Measurements from ENCODE around the gene SCRT2. TPM values are rescaled to one million over a fixed set of nuclear protein-coding genes. Genes with fewer than 3 reads are reported as not detected.

SCRT2 gene
- total and polyA plus RNA-seq, 9 of the 15 experiments (the other 6 are each of a cell fraction or from before 2014, with no cell fraction given), result 0.04 to 0.75 (median 0.13) TPM; not detected in 2

DNA sequence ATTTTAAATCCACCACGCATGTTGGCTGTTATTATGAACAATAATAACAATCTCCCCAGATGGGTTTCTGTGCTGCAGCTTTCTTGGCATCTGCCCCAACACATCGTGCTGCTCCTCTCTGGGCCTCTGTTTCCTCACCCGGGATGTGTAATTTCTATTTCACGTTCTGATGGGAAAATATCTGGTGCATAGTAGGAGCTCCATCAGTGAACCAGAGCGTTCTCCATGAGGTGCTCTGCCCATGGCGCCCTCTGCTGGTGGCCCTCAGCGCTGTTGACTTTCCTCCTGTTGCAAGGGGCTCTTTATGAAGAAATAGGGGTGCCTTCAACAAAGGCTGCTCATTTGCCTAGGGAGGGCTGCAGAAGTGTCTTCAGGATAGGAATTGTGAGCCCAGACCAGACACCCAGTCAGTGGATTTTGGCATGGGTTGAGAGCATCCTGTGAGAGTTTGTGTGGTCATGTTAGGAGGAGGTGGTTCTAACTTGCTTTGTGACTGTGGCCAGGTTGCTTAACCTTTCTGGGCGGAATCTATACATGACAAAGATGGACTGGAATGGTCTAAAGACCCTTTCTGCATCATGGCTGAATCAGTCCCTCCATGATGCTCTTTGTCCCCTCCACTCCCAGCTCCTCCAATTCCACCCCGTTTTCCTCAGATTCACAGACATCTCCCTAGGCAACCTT lies 8.1 kb downstream of the SCRT2 start (continued):
- TF ChIP-seq THAP7 (CRISPR knock-in tag; IDR thresholded peaks at IDR 0.05) (no peak), PHF8 (IDR thresholded peaks at IDR 0.05; ENCODE audit: borderline replicate concordance, low read length) (no peak), ADNP (tag; IDR thresholded peaks at IDR 0.05) (0 out of 2 replicates have a peak, but pooled peaks have one; percentile 58), KAT2B (IDR thresholded peaks at IDR 0.05; ENCODE audit: low read depth, low read length) (no peak), PHF20 (IDR thresholded peaks at IDR 0.05; ENCODE audit: partially characterized antibody) (no peak), ZNF695 (CRISPR knock-in tag; IDR thresholded peaks at IDR 0.05) (no peak), POLR2A (conservative IDR thresholded peaks at IDR 0.05) (no peak), BACH1 (tag; IDR thresholded peaks at IDR 0.05) (no peak), CBX8 (IDR thresholded peaks at IDR 0.05; ENCODE audit: borderline replicate concordance, extremely low read depth, low read depth, low read length, poor library complexity, severe bottlenecking) (no peak), ZNF384 (IDR thresholded peaks at IDR 0.05; ENCODE audit: low read depth, low read length) (peak; percentile 25; the same call in 1 of the 2 replicates), SAFB (IDR thresholded peaks at IDR 0.05; ENCODE audit: borderline replicate concordance, low read depth, low read length) (no peak), DACH1 (IDR thresholded peaks at IDR 0.05; ENCODE audit: partially characterized antibody) (no peak), ZNF165 (CRISPR knock-in tag; IDR thresholded peaks at IDR 0.05; ENCODE audit: borderline replicate concordance) (no peak), HLTF (IDR thresholded peaks at IDR 0.05) (no peak), IRF1 (CRISPR knock-in tag; IDR thresholded peaks at IDR 0.05; ENCODE audit: borderline replicate concordance) (no peak), ZBTB11 (CRISPR knock-in tag; IDR thresholded peaks at IDR 0.05) (0 out of 6 replicates have a peak, but pooled peaks of 1 of the 3 experiments have one; percentile 20), FOXP1 (CRISPR knock-in tag; IDR thresholded peaks at IDR 0.05) (0 out of 2 replicates have a peak, but pooled peaks have one; percentile 57), HEY1 (CRISPR knock-in tag; IDR thresholded peaks at IDR 0.05; ENCODE audit: borderline replicate concordance) (no peak)
- TF ChIP-seq, protein P1, sequence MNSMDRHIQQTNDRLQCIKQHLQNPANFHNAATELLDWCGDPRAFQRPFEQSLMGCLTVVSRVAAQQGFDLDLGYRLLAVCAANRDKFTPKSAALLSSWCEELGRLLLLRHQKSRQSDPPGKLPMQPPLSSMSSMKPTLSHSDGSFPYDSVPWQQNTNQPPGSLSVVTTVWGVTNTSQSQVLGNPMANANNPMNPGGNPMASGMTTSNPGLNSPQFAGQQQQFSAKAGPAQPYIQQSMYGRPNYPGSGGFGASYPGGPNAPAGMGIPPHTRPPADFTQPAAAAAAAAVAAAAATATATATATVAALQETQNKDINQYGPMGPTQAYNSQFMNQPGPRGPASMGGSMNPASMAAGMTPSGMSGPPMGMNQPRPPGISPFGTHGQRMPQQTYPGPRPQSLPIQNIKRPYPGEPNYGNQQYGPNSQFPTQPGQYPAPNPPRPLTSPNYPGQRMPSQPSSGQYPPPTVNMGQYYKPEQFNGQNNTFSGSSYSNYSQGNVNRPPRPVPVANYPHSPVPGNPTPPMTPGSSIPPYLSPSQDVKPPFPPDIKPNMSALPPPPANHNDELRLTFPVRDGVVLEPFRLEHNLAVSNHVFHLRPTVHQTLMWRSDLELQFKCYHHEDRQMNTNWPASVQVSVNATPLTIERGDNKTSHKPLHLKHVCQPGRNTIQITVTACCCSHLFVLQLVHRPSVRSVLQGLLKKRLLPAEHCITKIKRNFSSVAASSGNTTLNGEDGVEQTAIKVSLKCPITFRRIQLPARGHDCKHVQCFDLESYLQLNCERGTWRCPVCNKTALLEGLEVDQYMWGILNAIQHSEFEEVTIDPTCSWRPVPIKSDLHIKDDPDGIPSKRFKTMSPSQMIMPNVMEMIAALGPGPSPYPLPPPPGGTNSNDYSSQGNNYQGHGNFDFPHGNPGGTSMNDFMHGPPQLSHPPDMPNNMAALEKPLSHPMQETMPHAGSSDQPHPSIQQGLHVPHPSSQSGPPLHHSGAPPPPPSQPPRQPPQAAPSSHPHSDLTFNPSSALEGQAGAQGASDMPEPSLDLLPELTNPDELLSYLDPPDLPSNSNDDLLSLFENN (IDR thresholded peaks at IDR 0.05; ENCODE audit: low read depth in 2 of 2, low read length in 2 of 2), result no peak

Data from K562 (cell line).